Hepatocyte (in vitro differentiated cells): ENCODE data around the gene GPATCH2. TPM values are rescaled to one million over a fixed set of nuclear protein-coding genes. Genes with fewer than 3 reads are reported as not detected.

Experiments used
- DNase-seq: peaks from one replicate; pipeline ENCODE4 v3.0.0-alpha.2; 2016; ENCODE audit warnings: low spot score
- H2AFZ ChIP-seq: fragments of 200-600 bp; sonication (generic); 2 replicates; pipeline ENCODE4 v1.6.0; 2016; ENCODE audit warnings: antibody characterized with exemption, mild to moderate bottlenecking
- H3K27ac ChIP-seq: fragments of 200-600 bp; sonication (generic); 2 replicates; pipeline ENCODE4 v1.5.1; 2016; ENCODE audit warnings: mild to moderate bottlenecking
- H3K27me3 ChIP-seq: fragments of 200-600 bp; sonication (generic); 2 replicates; pipeline ENCODE4 v1.6.1; 2016
- H3K36me3 ChIP-seq: fragments of 200-600 bp; sonication (generic); replicated peaks from 2 replicates; pipeline ENCODE4 v1.5.1; 2016; ENCODE audit warnings: low read depth; ENCODE audit not compliant: insufficient read depth
- H3K4me1 ChIP-seq: fragments of 200-600 bp; sonication (generic); 2 replicates; pipeline ENCODE4 v1.5.1; 2016; ENCODE audit warnings: mild to moderate bottlenecking, moderate library complexity; ENCODE audit not compliant: insufficient read depth
- H3K4me2 ChIP-seq: fragments of 200-600 bp; sonication (generic); 2 replicates; pipeline ENCODE4 v1.6.0; 2016
- H3K4me3 ChIP-seq: fragments of 200-600 bp; sonication (generic); 2 replicates; pipeline ENCODE4 v1.5.1; 2016; ENCODE audit warnings: mild to moderate bottlenecking
- H3K79me2 ChIP-seq: fragments of 200-600 bp; sonication (generic); 2 replicates; pipeline ENCODE4 v1.6.0; 2017; ENCODE audit warnings: mild to moderate bottlenecking
- H3K9me2 ChIP-seq: fragments of 200-600 bp; sonication (generic); replicated peaks from 2 replicates; pipeline ENCODE4 v1.6.0; 2017; ENCODE audit warnings: mild to moderate bottlenecking; ENCODE audit not compliant: insufficient read depth
- H3K9me3 ChIP-seq: fragments of 200-600 bp; sonication (generic); 2 replicates; pipeline ENCODE4 v1.5.1; 2016; ENCODE audit warnings: low read depth, mild to moderate bottlenecking
- H4K20me1 ChIP-seq: fragments of 200-600 bp; sonication (generic); 2 replicates; pipeline ENCODE4 v1.6.0; 2016; ENCODE audit warnings: mild to moderate bottlenecking; ENCODE audit not compliant: insufficient read depth, poor library complexity, severe bottlenecking
- EZH2 ChIP-seq: fragments of 200-600 bp; sonication (generic); IDR thresholded peaks from 2 replicates; pipeline ENCODE4 v1.6.1; 2016; ENCODE audit warnings: antibody characterized with exemption, mild to moderate bottlenecking, borderline replicate concordance
- EZH2phosphoT487 ChIP-seq: fragments of 200-600 bp; sonication (generic); IDR thresholded peaks from one replicate; pipeline ENCODE4 v1.6.1; 2018; ENCODE audit warnings: antibody characterized with exemption, mild to moderate bottlenecking, low read depth, moderate library complexity; ENCODE audit not compliant: unreplicated experiment, severe bottlenecking
- WGBS: methylation state at CpG from one replicate; pipeline ENCODE4 v1.1.6; 2016; ENCODE audit warnings: low lambda C conversion rate; ENCODE audit errors: missing lambda C conversion rate; 5-methylcytosine and 5-hydroxymethylcytosine counted together
- polyA plus RNA-seq: library from polyadenylated mRNA; unstranded; fragments of >200 nt; fragmentation: Nextera tagmentation; extraction: Ambion mirVana; gene quantifications from 2 replicates; pipeline ENCODE4 v1.2.1, GENCODE V29; 2016
- total RNA-seq: library from RNA; depleted of rRNA; stranded (reverse); fragments of >200 nt; gene quantifications from 2 replicates; pipeline ENCODE4 v1.2.3, GENCODE V29; 2014
- TF ChIP-seq, protein P1 (sequence below): fragments of 200-600 bp; sonication (generic); IDR thresholded peaks from 2 replicates; pipeline ENCODE4 v1.5.1; 2016; ENCODE audit warnings: antibody characterized with exemption, mild to moderate bottlenecking; ENCODE audit not compliant: poor library complexity

Gene GPATCH2
- total and polyA plus RNA-seq, 2 experiments from 2014 or later = 7.8 to 22.5 TPM

DNA sequence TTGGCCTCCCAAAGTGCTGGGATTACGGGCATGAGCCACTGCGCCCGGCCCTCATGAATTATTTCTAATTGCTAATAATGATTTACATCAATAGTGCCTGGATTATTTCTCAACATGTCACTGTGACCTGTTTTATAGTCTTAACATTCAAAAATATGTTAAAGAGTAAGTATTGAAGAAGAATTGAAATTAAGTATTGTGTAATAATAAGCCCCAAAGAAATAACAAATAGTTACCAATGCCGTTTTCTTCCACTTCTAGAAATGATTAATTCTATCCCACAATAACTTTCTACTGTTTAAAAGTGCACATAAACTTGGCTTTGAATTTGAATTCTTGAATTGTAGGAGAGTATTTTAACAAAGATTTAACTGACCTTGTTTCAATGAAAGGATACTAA lies 19.8 kb upstream of the GPATCH2 start:
- DNase-seq = no peak
- TF ChIP-seq, protein P1, sequence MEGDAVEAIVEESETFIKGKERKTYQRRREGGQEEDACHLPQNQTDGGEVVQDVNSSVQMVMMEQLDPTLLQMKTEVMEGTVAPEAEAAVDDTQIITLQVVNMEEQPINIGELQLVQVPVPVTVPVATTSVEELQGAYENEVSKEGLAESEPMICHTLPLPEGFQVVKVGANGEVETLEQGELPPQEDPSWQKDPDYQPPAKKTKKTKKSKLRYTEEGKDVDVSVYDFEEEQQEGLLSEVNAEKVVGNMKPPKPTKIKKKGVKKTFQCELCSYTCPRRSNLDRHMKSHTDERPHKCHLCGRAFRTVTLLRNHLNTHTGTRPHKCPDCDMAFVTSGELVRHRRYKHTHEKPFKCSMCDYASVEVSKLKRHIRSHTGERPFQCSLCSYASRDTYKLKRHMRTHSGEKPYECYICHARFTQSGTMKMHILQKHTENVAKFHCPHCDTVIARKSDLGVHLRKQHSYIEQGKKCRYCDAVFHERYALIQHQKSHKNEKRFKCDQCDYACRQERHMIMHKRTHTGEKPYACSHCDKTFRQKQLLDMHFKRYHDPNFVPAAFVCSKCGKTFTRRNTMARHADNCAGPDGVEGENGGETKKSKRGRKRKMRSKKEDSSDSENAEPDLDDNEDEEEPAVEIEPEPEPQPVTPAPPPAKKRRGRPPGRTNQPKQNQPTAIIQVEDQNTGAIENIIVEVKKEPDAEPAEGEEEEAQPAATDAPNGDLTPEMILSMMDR = no peak
- no peak for TF ChIP-seq EZH2phosphoT487
- no peak for TF ChIP-seq EZH2
- H3K4me3 ChIP-seq = no peak overlapping the region
- H3K9me3 ChIP-seq = no peaks in the 10 kb centered on the region
- H3K4me2 ChIP-seq = no peak overlapping the region
- H3K9me2 ChIP-seq = no peaks in the 10 kb centered on the region
- no peak overlapping the region for H3K27ac ChIP-seq
- no peaks in the 10 kb centered on the region for H3K36me3 ChIP-seq
- no peaks in the 10 kb centered on the region for H3K4me1 ChIP-seq
- no peak overlapping the region for H2AFZ ChIP-seq
- WGBS = 96% methylated on average over 4 of the region's 4 CpGs
- no peaks in the 10 kb centered on the region for H3K27me3 ChIP-seq
- H3K79me2 ChIP-seq = no peaks in the 10 kb centered on the region
- H4K20me1 ChIP-seq = no peaks in the 10 kb centered on the region

GRCh38 chr1:217647791-217648190 lies 16.9 kb upstream of the GPATCH2 start:
- WGBS = 86% methylated on average over 13 of the region's 13 CpGs

GRCh38 chr1:217642455-217642854 lies 11.6 kb upstream of the GPATCH2 start:
- no peaks in the 10 kb centered on the region for H3K27me3 ChIP-seq
- H2AFZ ChIP-seq = no peak overlapping the region
- H3K4me1 ChIP-seq = no peaks in the 10 kb centered on the region
- DNase-seq = no peak
- no peaks in the 10 kb centered on the region for H3K36me3 ChIP-seq
- H3K4me2 ChIP-seq = no peak overlapping the region
- no peaks in the 10 kb centered on the region for H3K9me2 ChIP-seq
- no peaks in the 10 kb centered on the region for H3K9me3 ChIP-seq
- 40% methylated on average over 6 of the region's 6 CpGs for WGBS
- no peaks in the 10 kb centered on the region for H3K79me2 ChIP-seq
- no peaks in the 10 kb centered on the region for H4K20me1 ChIP-seq
- H3K27ac ChIP-seq = no peak overlapping the region
- no peak for TF ChIP-seq EZH2
- no peak for TF ChIP-seq EZH2phosphoT487
- TF ChIP-seq, protein P1 = no peak
- no peak overlapping the region for H3K4me3 ChIP-seq

More at GRCh38 chr1:217647791-217648190, 16.9 kb upstream of the GPATCH2 start:
- TF ChIP-seq EZH2phosphoT487 (no peak), EZH2 (no peak)
- TF ChIP-seq, protein P1 = no peak
- DNase-seq = no peak
- H3K4me1 ChIP-seq = no peaks in the 10 kb centered on the region
- H3K4me2 ChIP-seq = no peak overlapping the region
- H3K27ac ChIP-seq = no peak overlapping the region
- H3K27me3 ChIP-seq = no peaks in the 10 kb centered on the region
- H3K9me3 ChIP-seq = no peaks in the 10 kb centered on the region
- H3K79me2 ChIP-seq = no peaks in the 10 kb centered on the region
- no peaks in the 10 kb centered on the region for H4K20me1 ChIP-seq
- H3K9me2 ChIP-seq = no peaks in the 10 kb centered on the region
- H3K4me3 ChIP-seq = no peak overlapping the region
- no peaks in the 10 kb centered on the region for H3K36me3 ChIP-seq
- H2AFZ ChIP-seq = no peak overlapping the region

- DNase-seq = no peak
- H3K4me3 ChIP-seq = no peak overlapping the region
- no peaks in the 10 kb centered on the region for H3K9me3 ChIP-seq
- H3K4me1 ChIP-seq = peaks cover 18% of the 10 kb centered on the region
- H3K36me3 ChIP-seq = no peaks in the 10 kb centered on the region
- no peaks in the 10 kb centered on the region for H4K20me1 ChIP-seq
- no peaks in the 10 kb centered on the region for H3K27me3 ChIP-seq
- peaks cover 80% of the 10 kb centered on the region for H3K79me2 ChIP-seq
- TF ChIP-seq, protein P1 = no peak
- TF ChIP-seq EZH2 (no peak), EZH2phosphoT487 (no peak)
- WGBS = 55% methylated on average over 3 of the region's 3 CpGs
- H3K27ac ChIP-seq = no peak overlapping the region
- no peaks in the 10 kb centered on the region for H3K9me2 ChIP-seq
- no peak overlapping the region for H3K4me2 ChIP-seq
- no peak overlapping the region for H2AFZ ChIP-seq
These were observed 3.5 kb downstream of the GPATCH2 start for GRCh38 chr1:217627431-217627830.
